ENCODE results near the gene RPL35A. TPM values are rescaled to one million over a fixed set of nuclear protein-coding genes. Genes with fewer than 3 reads are reported as not detected.
"Not testable (repeated sequence)": the region's sequence is repeated elsewhere in the genome, so short reads cannot be mapped to it uniquely, and the experiment has no call there.

The RPL35A gene
- total RNA-seq: 1,002 TPM

GRCh38 chr3:197949778-197950676, at the start of gene RPL35A:
RPL35A (plus strand) TSS chr3:197950190; CDS start chr3:197950968, 778 bp downstream.
- peak; percentile 87 for ATAC-seq

GRCh38 chr3:197901626-197902025, 48.4 kb upstream of the RPL35A start:
- ATAC-seq: no peak

DNA sequence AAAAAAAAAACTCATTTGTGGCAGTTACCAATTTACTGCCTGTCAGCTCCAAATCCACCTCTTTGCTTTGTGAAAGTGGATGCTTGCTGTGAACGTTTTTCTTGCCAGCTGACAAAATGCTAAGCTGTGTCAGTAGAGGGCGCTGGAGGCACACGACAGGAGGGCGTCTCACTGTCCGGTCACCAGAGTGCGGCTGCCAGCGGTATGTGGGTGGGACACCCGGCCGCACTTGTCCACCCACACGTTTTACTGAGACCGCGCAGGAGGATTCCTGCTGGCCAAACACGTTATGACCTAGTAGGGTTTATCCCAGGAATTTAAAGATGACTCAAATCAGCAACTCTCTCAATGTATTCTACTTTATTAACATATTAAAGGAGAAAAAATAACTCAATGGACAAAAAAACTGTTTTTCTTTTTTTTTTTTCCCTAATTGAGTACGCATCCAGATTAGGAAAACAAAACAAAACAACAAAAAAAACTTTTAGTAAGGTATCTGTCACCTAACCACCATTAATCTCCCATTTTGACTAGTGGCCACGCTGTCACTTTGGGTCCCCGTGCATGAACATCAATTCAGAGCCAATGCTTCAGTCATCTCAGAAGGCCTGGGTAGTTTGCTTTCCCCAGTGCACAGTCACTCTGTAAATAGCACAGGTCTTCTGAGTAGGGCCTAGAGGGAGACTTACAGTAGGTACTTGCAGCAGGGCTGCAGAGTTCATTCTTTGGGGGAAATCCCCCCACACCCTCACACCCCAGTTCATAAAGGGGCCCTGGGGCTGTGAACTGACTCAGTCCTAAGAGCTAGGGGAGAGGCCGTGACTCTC, 43.8 kb upstream of the RPL35A start:
- peak; percentile 97 for ATAC-seq

GRCh38 chr3:197906850-197907187, 43.2 kb upstream of the RPL35A start:
- ATAC-seq: no peak

DNA sequence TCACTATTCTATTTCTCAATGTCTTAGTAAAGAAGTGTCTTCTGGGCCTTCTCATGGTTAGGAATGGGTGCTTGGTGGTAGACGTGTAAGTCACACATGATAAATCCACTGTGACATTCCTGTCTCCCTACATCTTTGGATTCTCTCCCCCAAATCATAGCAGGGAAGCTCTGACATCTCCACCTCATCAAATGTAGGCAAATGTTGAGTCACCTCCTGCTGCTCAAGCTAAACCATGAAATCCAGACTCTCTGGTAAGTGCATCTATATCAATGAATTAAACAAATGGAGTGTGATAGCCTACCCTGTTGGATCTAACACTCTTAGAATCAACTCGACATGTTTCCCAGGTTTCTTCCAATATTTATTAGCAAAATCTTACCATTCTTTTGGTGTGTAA, 42.8 kb upstream of the RPL35A start:
- ATAC-seq: no peak

DNA sequence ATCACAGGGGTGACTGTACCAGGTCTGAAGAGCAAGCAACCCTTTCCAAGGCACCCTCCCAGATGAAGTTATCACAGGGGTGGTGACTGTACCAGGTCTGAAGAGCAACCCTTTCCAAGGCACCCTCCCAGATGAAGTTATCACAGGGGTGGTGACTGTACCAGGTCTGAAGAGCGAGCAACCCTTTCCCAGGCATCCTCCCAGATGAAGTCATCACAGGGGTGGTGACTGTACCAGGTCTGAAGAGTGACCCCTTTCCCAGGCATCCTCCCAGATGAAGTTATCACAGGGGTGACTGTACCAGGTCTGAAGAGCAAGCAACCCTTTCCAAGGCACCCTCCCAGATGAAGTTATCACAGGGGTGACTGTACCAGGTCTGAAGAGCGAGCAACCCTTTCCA, 41.4 kb upstream of the RPL35A start:
- not testable (repeated sequence) for ATAC-seq

DNA sequence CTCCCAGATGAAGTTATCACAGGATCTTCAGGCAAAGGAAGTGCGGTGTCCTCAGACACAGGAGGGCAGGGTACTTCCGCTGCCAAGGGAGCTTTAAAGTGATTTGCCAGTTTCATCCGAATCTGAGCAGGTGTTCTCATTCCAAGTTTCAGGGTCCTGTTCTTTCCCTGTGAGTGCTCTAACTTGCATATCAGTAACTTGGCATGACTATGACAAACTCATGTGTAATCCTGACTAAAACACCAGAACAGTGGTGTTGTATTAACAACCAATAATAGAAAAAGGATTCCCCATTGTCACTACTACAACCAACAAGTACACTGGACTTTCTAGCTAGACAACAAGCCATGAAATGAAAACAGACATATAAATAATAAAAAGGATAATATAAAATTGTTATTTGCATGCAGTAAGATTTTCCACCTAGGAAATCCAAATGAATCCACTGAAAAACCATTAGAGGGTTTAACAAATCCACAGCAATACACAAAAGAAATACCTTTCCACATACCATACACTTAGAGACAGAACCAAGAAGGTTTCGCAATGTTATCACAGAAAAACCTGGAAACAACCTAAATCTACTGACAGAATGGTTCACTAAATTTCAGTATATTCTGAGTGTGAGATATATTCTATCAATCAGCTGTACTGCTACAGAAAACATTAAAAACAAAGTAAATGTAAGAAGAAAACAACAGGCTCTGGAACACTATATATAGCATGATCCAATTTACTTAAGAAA, 40.9 kb upstream of the RPL35A start:
- no peak for ATAC-seq

- ATAC-seq: no peak
These were observed 37.1 kb upstream of the RPL35A start for GRCh38 chr3:197912741-197913476.

DNA sequence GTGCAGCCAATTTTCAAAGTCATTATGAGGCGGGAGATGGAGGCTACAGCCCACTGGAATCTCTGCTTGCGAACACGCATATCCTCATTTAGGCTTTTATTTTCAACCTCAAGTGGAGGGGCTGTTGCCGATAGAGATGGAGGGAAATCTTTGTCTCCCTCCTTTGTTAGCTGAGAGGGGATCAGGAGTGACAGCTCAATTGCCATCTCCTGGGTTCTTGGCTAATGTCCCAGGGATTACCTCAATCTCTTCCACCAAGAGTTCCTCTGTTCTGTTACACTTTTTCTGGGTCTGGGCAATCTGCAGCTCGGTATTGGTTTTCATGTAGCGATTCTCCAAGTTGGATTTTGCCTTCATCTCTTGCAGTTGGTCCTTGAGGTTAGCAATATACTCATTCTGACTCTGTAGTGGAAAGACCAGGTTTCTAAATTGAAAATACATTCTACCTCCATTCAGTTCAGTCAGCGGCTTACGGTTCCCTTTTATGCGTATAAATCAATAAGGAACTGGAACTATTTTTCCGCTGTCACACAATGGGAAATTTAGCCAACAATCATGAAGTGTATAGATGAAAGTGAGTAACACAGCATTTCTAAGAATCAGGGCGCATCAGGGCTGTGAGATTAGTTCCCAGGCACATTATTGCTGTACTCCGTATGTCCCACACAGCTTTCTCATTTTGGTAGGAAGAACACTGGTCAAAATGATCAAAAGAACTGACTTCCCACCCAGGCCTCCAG, 36.2 kb upstream of the RPL35A start:
- ATAC-seq: no peak

DNA sequence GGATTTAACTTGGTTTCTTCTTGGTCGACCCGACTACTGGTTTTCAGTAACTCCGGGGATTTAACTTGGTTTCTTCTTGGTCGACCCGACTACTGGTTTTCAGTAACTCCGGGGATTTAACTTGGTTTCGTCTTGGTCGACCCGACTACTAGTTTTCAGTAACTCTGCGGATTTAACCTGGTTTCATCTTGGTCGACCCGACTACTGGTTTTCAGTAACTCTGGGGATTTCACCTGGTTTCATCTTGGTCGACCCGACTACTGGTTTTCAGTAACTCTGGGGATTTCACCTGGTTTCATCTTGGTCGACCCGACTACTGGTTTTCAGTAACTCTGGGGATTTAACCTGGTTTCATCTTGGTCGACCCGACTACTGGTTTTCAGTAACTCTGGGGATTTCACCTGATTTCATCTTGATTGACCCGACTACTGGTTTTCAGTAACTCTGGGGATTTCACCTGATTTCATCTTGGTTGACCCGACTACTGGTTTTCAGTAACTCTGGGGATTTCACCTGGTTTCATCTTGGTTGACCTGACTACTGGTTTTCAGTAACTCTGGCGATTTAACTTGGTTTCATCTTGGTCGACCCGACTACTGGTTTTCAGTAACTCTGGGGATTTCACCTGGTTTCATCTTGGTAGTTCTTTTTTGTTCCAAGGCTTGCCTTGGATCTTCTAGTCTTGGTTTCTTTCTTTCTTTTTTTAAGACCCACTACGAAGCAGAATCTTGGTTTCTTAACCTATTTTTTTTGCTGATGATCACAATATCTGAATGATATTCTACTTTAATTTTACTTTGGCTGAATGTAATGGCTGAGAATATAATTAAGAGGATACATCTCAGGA, 28.3 kb upstream of the RPL35A start:
- not testable (repeated sequence) for ATAC-seq

DNA sequence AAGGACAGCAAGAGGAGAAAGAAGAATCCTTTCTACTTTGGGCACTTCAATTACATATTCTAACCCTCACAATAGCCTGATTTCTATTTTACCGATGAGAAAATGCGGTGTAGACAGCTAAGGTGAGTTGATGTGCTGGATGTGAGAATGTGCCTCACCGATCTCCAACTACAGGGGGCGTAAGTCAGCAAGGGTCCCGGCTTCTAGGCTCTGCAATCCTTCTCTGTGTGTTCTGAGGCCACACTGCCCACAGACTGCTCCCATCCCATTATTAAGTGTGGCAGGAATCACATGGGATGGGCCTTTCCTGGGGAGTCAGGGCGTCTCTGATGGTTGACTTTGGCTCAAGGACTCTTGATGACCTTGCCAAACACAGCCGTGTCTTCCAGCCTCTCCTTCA, 23.6 kb upstream of the RPL35A start:
- no peak for ATAC-seq

- not testable (repeated sequence) for ATAC-seq
These were observed 22.4 kb upstream of the RPL35A start for GRCh38 chr3:197927578-197927977.

DNA sequence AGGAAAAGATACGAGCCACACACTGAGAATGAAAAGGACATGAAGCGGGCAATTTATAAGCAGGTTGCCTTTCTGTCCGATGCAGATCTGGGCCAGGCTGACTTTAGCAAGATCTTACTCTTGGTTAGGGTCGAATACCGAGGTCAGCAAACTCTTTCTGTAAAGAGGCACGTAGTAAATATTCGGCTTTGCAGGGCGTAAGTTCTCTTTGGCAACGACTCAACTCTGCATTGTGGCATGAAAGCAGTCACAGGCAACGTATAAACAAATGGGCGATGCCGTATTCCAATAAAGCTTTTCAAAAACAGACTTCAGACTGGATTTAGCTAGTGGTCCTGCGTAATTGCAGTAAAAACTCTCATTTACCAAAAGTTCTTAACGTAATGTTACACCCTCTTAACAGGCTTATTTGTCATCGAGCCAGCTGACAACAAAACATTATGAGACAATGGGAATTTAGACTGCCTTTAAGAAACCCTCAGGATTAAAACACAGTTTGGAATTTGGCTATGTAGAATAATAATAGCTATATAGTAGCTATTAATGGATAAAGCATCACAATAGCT, 13.1 kb upstream of the RPL35A start:
- ATAC-seq: no peak

GRCh38 chr3:197940745-197941384, 9.1 kb upstream of the RPL35A start:
- ATAC-seq: no peak

GRCh38 chr3:197942956-197943556, 6.9 kb upstream of the RPL35A start:
- ATAC-seq: no peak

GRCh38 chr3:197949191-197949777, 706 bp upstream of the RPL35A start:
- ATAC-seq: no peak

DNA sequence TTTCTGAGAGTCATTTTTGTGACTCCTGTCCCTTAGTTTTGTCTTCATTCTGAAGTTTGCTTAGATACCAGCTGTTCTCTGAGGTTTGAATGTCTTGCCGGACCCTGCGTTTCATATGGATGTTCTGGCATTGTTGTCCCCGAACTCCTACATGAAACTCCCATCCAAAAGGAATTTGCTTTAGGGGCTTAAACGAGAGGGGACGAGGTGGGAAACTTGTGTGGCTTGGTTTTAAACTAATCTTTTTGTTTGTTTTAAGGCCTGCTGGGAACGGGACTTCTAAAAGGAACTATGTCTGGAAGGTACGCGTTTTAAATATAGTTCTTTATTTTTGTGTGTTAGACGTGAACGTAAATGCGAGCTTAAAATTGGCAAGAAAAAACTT, 679 bp downstream of the RPL35A start:
- no peak for ATAC-seq

- ATAC-seq: no peak
These were observed 1.5 kb downstream of the RPL35A start for GRCh38 chr3:197951392-197951990.
